ENCODE results near the gene PCSK7.
A peak's percentile ranks its signal among the peaks of the same experiment; 100 is the strongest.

PCSK7 gene

DNA sequence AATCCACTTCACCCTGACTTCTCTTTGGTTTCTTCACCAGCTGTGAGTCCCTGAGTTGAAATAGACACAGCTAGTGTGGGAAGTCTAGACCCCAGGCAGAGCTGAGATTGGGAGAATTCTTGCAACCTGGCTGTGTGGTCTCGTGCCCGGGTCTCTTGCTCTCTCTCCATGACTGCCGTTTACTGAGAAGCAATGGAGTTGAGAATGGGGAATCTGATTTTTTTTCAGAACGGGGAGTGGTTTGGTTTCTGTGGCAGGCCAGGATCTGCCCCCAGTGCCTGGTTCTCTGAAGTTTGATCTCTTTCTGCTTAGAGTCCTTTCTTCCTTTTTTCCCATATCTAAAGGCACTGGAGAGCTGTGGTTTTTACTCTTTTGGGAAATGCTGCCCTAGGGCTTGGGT, 51.9 kb downstream of the PCSK7 start:
- no peak for FAIRE-seq

GRCh38 chr11:117179048-117179999, 52.5 kb downstream of the PCSK7 start:
- FAIRE-seq, result no peak

- FAIRE-seq, result peak; percentile 92
Measured at GRCh38 chr11:117178210-117179034, 53.5 kb downstream of the PCSK7 start, which contains the start of gene SIDT2. Gene SIDT2, plus strand, starts transcription at chr11:117178743. Its CDS starts 521 bp downstream, at chr11:117179264.

DNA sequence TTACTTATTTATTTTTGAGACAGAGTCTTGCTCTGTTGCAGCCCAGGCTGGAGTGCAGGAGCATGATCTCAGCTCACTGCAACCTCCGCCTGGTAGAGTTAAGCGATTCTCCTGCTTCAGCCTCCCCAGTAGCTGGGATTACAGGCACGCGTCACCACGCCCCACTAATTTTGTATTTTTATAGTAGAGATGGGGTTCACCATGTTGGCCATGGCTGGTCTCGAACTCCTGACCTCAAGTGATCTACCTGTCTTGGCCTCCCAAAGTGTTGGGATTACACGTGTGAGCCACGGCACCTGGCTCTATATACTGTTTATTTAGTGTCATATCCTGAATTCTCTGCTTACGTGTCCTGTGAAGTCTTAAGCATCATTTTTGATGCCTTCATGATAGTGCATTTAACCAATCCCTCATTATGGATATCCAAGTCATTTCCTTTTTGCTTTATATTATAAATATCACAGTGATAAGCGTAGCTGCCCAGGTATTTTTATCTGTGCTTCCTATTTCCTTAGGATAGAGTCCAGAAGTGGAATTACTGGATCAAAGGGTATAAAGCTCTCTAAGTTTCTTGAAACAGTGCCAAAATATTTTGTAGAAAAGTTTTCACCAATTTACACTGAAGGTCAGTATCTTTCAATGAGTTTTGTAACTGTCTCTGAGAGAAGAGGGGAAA, 54.2 kb downstream of the PCSK7 start:
- no peak for FAIRE-seq

GRCh38 chr11:117176186-117176585, 55.7 kb downstream of the PCSK7 start:
- no peak for FAIRE-seq

- no peak for FAIRE-seq
Measured at GRCh38 chr11:117175781-117176180, 56.1 kb downstream of the PCSK7 start.

DNA sequence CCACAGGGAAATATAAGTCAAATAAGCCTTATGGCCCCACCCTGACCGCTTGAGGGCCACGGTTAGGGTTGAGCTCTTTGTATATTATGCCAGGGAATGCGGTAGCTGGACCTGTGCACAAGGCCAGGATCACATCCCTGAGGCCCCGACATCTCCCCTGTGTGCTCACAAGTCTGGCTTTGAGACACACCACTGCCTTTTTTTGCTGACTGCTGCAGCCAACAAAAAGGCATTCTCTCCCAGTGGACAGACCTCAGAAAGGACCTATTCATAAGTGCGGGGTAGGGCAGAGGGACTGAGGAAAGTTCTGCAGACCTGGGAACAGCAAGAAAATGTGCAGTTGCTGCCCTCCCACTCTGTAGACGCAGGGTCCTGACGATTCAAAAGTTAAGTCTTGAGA, 56.8 kb downstream of the PCSK7 start:
- FAIRE-seq, result no peak

- FAIRE-seq, result no peak
Measured at GRCh38 chr11:117172724-117173421, 59.0 kb downstream of the PCSK7 start.

DNA sequence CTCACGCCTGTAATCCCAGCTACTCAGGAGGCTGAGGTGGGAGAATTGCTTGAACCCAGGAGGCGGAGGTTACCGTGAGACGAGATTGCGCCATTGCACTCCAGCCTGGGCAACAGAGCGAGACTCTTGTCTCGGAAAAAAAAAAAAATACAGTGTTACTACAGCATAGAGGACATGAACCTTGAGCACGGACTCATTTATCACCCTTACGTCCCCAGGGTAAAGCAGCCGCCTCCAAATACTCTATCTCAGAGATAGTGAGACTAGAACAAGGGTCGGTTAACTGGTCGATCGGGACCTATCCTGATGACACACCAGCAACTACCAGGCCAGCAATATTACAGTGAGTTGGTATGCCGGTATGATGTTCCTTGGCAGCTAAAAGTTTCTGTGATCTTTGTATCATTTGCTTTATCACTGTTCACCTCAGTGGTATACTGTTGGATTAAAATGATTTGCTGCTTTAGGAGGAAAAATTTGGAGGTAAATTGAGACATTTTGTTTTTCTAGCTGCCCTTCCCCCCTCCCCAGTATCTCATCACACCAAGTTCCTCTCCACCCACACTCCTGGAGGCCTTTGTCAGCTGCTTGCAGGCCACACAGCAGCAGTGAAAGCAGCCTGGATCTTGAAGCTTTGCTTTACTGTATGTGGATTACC, 60.3 kb downstream of the PCSK7 start:
- no peak for FAIRE-seq

DNA sequence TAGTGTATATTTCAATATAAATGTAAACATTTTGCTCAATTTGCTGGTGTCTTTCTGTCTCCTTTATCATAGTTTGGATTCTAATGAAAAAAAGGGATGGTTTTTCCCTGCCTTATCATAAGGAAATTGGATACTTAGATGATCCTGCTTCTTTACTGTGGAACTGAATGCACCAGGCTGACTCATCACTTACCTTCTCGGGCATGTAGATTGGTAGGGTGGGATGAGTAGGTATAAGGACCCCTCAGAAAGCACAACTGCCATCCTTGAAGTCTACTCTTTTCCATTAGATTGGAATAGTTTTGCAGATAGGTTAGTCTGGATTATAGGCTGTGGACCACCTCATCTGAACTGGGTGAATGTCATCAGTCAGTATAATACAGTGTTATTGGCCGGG, 60.9 kb downstream of the PCSK7 start:
- FAIRE-seq, result no peak

DNA sequence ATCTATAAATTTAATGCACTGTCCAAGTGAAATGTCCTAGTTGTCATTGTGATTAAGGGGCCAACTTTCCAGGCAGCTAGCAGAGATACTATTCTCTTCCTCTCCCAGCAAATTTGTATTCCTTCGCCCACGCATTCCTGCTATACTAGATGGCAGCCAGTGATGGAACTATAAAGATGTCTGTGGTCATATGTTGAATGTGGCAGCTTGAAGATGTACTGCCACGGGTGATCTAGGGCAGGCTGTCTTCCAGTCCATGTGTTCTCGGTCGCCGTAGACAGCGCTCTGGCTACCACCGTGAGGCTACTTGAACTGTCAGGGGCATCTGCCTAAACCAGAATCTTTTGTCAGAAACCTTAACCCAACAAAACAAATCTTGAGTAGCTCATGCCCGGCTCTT, 61.7 kb downstream of the PCSK7 start:
- no peak for FAIRE-seq

DNA sequence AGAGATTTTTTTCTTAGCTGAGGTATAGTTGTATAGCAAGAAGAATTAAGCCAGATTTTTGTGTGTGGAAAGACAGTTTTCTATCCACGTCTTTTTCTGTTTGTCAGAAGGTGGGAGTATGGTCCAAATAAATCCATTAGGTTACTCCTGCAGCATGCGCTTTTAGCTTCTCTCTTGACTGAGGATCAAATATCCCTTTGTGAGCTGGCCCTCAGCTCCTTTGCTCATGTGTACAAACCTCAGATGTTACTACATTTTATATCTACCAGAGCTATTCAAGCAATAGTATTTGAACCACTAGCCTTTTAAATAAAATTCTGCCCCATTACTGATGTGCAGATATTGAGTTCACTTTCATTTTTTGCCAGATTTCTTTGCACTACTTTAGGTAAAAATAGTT, 62.1 kb downstream of the PCSK7 start:
- FAIRE-seq, result no peak

DNA sequence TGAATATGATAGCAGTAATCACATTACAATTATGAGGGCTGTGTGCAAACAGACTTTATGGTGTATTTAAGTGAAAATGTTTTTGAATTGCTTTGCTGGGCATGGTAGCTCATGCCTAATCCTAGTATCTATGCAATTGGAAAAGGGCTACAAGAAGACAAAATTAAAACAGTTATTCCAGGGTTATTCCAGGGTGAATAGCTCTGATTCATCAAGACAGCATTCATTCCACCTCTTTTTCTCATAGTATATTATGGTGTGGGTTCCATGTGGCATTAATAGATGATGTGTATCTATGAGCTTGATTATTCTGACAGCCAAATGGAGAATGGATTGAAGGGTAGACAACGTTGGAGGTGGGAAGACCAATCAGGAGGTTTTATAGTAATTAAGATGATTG, 65.4 kb downstream of the PCSK7 start:
- no peak for FAIRE-seq

DNA sequence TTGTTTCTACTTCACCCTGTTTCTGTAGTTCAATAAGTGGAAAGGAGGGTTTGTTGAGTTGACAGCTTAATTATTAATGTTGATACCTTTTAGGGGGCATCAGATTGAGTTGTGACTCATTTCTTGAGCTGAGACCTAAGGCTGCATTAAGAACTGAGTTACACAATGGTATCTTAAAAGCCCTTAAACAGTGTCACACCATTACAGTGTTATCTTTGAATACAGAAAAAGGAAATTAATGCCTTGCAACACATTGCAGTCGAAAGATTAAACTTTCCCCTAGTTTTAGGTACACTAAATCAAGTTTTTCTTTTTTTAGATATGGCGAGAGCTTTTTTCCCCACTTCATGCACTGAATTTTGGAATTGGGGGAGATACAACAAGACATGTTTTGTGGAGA, 71.0 kb downstream of the PCSK7 start:
- no peak for FAIRE-seq

GRCh38 chr11:117159892-117160291, 72.0 kb downstream of the PCSK7 start:
- no peak for FAIRE-seq

- FAIRE-seq, result no peak
Measured at GRCh38 chr11:117157507-117157906, 74.4 kb downstream of the PCSK7 start.

GRCh38 chr11:117154468-117154867, 77.4 kb downstream of the PCSK7 start:
- FAIRE-seq, result no peak
